ENCODE measurements around the gene LMAN1L.

LMAN1L gene

GRCh38 chr15:74804935-74805334 lies 7.7 kb upstream of the LMAN1L start:
- DNase-seq (ENCODE audit: low spot score), result no peak
- no peak for TF ChIP-seq CTCF (IDR thresholded peaks at IDR 0.05; ENCODE audit: extremely low read depth, missing control alignments)

GRCh38 chr15:74807282-74807681 lies 5.4 kb upstream of the LMAN1L start:
- no peak for DNase-seq (ENCODE audit: low spot score)
- TF ChIP-seq CTCF (IDR thresholded peaks at IDR 0.05; ENCODE audit: extremely low read depth, missing control alignments), result no peak

GRCh38 chr15:74808078-74808839 lies 4.4 kb upstream of the LMAN1L start:
- no peak for TF ChIP-seq CTCF (IDR thresholded peaks at IDR 0.05; ENCODE audit: extremely low read depth, missing control alignments)
- DNase-seq (ENCODE audit: low spot score), result no peak

GRCh38 chr15:74808840-74809229 lies 3.8 kb upstream of the LMAN1L start:
- DNase-seq (ENCODE audit: low spot score), result no peak
- no peak for TF ChIP-seq CTCF (IDR thresholded peaks at IDR 0.05; ENCODE audit: extremely low read depth, missing control alignments)

- TF ChIP-seq CTCF (IDR thresholded peaks at IDR 0.05; ENCODE audit: extremely low read depth, missing control alignments), result no peak
- DNase-seq (ENCODE audit: low spot score), result no peak
These were observed 3.4 kb upstream of the LMAN1L start for GRCh38 chr15:74809242-74809641.

GRCh38 chr15:74809956-74810355 lies 2.7 kb upstream of the LMAN1L start:
- TF ChIP-seq CTCF (IDR thresholded peaks at IDR 0.05; ENCODE audit: extremely low read depth, missing control alignments), result no peak
- DNase-seq (ENCODE audit: low spot score), result no peak

- no peak for DNase-seq (ENCODE audit: low spot score)
- TF ChIP-seq CTCF (IDR thresholded peaks at IDR 0.05; ENCODE audit: extremely low read depth, missing control alignments), result no peak
These were observed 2.7 kb downstream of the LMAN1L start for GRCh38 chr15:74815121-74815934.
